Transverse colon (tissue), 4 donors: ENCODE data around the gene GPR21. TPM values are rescaled to one million over a fixed set of nuclear protein-coding genes. Genes with fewer than 3 reads are reported as not detected.

Experiments used
- DNase-seq: peaks from one replicate; pipeline ENCODE4 v3.0.0-alpha.2; 2019
- H3K27ac ChIP-seq, 4 donors: fragments of 200-600 bp; sonication (generic); 2 replicates each; pipeline ENCODE4 v1.5.1; 2016 to 2018; ENCODE audit warnings: inconsistent platforms in 4 of 4
- H3K27me3 ChIP-seq: fragments of 200-600 bp; sonication (generic); 2 replicates; pipeline ENCODE4 v1.5.1; 2017; ENCODE audit warnings: inconsistent platforms
- H3K36me3 ChIP-seq, 4 donors: fragments of 200-600 bp; sonication (generic); 2 replicates each; pipeline ENCODE4 v1.5.1; 2017 to 2019; ENCODE audit warnings: inconsistent platforms in 4 of 4
- H3K4me1 ChIP-seq, 4 donors: fragments of 200-600 bp; sonication (generic); 2 replicates each; pipeline ENCODE4 v1.5.1; 2017 to 2020; ENCODE audit warnings: inconsistent platforms in 4 of 4
- H3K4me3 ChIP-seq, 4 donors: fragments of 200-600 bp; sonication (generic); 1 replicate in 1 of 4; 2 replicates in 3 of 4; pipeline versions ENCODE4 v1.5.1 to v1.6.1; 2017 to 2019; ENCODE audit warnings: inconsistent platforms in 4 of 4
- H3K9me3 ChIP-seq, 2 donors: fragments of 200-600 bp; sonication (generic); 2 replicates each; pipeline ENCODE4 v1.5.1; 2017 to 2019; ENCODE audit warnings: inconsistent platforms in 2 of 2
- CTCF ChIP-seq, 5 experiments: fragments of 200-600 bp in 3 of 5; fragments of 450-650 bp in 2 of 5; sonication (generic) in 3 of 5; IDR thresholded peaks; 1 replicate in 2 of 5; 2 replicates in 3 of 5; pipeline ENCODE4 v1.5.1; 2016 to 2017; ENCODE audit warnings: antibody characterized with exemption in 5 of 5, inconsistent platforms in 3 of 5, mild to moderate bottlenecking in 2 of 5, moderate library complexity in 1 of 5
- EP300 ChIP-seq: sonication (generic); formaldehyde crosslinking; IDR thresholded peaks from one replicate; pipeline ENCODE4 v1.6.1; 2017; ENCODE audit warnings: antibody characterized with exemption, low read depth
- POLR2A ChIP-seq: fragments of 450-650 bp; IDR thresholded peaks from one replicate; pipeline ENCODE4 v1.6.1; 2016; ENCODE audit warnings: antibody characterized with exemption, mild to moderate bottlenecking, moderate library complexity
- POLR2AphosphoS5 ChIP-seq, 3 donors: sonication (generic); formaldehyde crosslinking; IDR thresholded peaks; one replicate each; pipeline ENCODE4 v1.6.1; 2016; ENCODE audit warnings: antibody characterized with exemption in 3 of 3
- WGBS, 2 donors: methylation state at CpG; one replicate each; pipeline ENCODE4 v1.1.5; 2018; ENCODE audit warnings: low coverage in 1 of 2; 5-methylcytosine and 5-hydroxymethylcytosine counted together
- in situ Hi-C, 4 donors: fragments of 200-750 bp; cut with MboI; loops; one replicate each; pipeline versions ENCODE4 v1.15.0 to v1.15.1; 2017; ENCODE audit warnings: low sequenced_read_pairs in 3 of 4, low pct_ligation_motif_present in 1 of 4, low pct_unique_long_range_greater_than_20kb in 1 of 4
- intact Hi-C: fragments of 100-400 bp; cut with DNase I; formaldehyde crosslinking; loops from one replicate; pipeline ENCODE4 v1.15.1; 2023; ENCODE audit warnings: low total_unique reads
- total RNA-seq, 4 donors: library from RNA; depleted of rRNA; stranded (reverse); fragments of >200 nt; gene quantifications; one replicate each; pipeline ENCODE4 v1.1.0, GENCODE V29; 2016

GPR21 gene
- total RNA-seq, 4 donors from 2014 or later: 3.0 TPM; not detected in 3

DNA sequence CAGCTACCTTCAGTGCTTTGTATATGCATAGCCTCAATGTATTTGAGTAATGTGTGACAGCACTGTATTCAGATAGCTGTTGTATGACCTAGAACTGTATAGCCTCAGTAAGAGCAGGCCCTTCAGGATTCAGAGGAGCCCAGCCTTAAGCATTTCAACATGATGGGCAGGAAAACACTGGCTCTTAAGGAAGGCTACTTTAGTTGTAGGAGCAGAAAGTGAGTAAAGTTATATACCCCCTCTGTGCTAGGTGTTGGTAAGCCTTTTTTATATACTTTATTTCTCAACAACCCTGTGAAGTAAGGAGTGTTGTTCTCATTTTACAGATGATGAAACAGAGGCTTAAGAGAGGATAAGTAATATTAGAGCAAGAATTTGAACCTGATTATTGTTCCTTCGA is 1.5 kb upstream of the GPR21 start:
- no peak for DNase-seq
- TF ChIP-seq CTCF (IDR thresholded peaks at IDR 0.05) (no peak), POLR2A (no peak), EP300 (no peak), POLR2AphosphoS5 (IDR thresholded peaks at IDR 0.05) (no peak)
- Histone ChIP-seq H3K27ac (no peak overlapping the region), H3K4me3 (no peak overlapping the region), H3K4me1 (peaks cover 0 to 20% (median 1%) of the 10 kb centered on the region in 4 donors), H3K9me3 (no peaks in the 10 kb centered on the region), H3K27me3 (no peaks in the 10 kb centered on the region), H3K36me3 (peaks cover 0 to 9% (median 0%) of the 10 kb centered on the region in 4 donors)
- 85 to 89% methylated on average over 1 of the region's 1 CpG for WGBS, 2 donors
- in situ Hi-C loops (no loop called here), intact Hi-C loops (no loop called here)

DNA sequence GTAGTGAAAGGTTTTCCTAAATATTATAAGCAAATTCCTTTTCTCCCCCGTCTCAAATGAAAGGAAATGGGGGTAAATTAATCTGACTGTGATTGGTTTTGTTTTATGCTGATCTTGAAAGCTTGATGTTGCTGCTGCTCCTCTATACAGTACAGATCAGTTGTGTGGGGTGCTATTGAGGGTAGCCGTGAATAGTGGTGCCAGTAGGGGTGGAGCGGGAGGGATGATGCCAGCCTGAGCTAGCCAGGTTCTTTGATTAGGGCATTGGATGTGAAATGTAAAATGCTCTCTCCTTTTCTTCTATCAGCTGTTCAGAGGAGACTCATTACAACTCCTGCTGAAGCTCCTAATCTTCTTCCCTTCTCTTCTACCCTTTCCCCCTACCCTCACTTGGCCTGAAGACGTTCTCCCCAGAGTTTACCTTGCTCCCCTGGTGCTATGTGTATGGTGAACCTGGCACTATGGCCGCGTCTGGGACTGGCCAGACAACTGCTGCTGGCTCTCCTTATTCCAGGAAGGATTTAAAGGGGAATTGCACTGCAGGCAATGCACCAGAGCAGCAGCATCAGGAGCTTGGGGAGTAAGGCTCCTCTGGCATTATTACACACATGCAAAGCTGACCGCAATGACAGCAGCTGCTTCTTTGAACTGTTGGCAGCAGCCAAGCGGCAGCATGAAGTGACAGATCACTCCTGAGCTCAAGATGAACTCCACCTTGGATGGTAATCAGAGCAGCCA is 566 bp downstream of the GPR21 start:
- 61 to 77% methylated on average over 4 to 8 of the region's 8 CpGs for WGBS, 2 donors
- Histone ChIP-seq H3K27ac (peak overlapping the region in 3 of 4 donors; percentile 8 to 42 (median 26)), H3K4me3 (peak overlapping the region in 1 of 4 donors; percentile 8), H3K36me3 (peaks cover 0 to 9% (median 0%) of the 10 kb centered on the region in 4 donors), H3K9me3 (no peaks in the 10 kb centered on the region), H3K27me3 (no peaks in the 10 kb centered on the region), H3K4me1 (peaks cover 0 to 9% (median 0%) of the 10 kb centered on the region in 4 donors)
- DNase-seq: no peak
- intact Hi-C loops: no loop called here
- in situ Hi-C loops: no loop called here
- TF ChIP-seq POLR2A: no peak
- no peak for TF ChIP-seq POLR2AphosphoS5 (IDR thresholded peaks at IDR 0.05)
- no peak for TF ChIP-seq EP300
- no peak for TF ChIP-seq CTCF (IDR thresholded peaks at IDR 0.05)

DNA sequence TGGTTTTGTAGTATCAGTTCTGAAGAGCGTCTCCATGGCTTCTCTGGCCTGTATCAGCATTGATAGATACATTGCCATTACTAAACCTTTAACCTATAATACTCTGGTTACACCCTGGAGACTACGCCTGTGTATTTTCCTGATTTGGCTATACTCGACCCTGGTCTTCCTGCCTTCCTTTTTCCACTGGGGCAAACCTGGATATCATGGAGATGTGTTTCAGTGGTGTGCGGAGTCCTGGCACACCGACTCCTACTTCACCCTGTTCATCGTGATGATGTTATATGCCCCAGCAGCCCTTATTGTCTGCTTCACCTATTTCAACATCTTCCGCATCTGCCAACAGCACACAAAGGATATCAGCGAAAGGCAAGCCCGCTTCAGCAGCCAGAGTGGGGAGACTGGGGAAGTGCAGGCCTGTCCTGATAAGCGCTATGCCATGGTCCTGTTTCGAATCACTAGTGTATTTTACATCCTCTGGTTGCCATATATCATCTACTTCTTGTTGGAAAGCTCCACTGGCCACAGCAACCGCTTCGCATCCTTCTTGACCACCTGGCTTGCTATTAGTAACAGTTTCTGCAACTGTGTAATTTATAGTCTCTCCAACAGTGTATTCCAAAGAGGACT is 1.5 kb downstream of the GPR21 start:
- no peak for TF ChIP-seq CTCF (IDR thresholded peaks at IDR 0.05)
- TF ChIP-seq EP300: no peak
- TF ChIP-seq POLR2AphosphoS5 (IDR thresholded peaks at IDR 0.05): no peak
- no peak for TF ChIP-seq POLR2A
- H3K27me3 ChIP-seq: no peaks in the 10 kb centered on the region
- in situ Hi-C loops: no loop called here
- no peak overlapping the region for H3K4me3 ChIP-seq
- DNase-seq: no peak
- H3K9me3 ChIP-seq: no peaks in the 10 kb centered on the region
- intact Hi-C loops: no loop called here
- 84 to 94% methylated on average over 8 to 13 of the region's 13 CpGs for WGBS, 2 donors
- peak overlapping the region in 3 of 4 donors; percentile 8 to 53 (median 26) for H3K27ac ChIP-seq
- peaks cover 0 to 12% (median 0%) of the 10 kb centered on the region in 4 donors for H3K4me1 ChIP-seq
- no peaks in the 10 kb centered on the region for H3K36me3 ChIP-seq

DNA sequence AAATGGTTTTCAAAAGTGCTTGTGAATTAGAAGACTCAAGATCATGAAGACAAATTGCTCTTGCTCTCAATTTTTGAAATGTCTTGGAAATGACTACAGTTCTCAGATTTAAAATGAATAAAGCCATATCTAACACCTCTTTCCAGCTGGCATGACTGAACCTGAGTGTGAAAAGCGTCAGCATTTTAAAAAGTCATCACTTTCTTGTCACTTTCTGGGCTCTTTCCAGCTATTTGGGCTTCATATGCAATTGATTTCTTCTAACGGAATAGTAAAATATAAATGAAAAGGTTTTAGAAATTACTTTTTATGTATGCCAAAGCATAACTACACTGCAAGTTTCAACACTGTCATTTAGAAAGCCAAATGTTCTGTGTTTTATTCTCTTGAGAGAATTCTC is 2.3 kb downstream of the GPR21 start:
- TF ChIP-seq POLR2AphosphoS5 (IDR thresholded peaks at IDR 0.05): no peak
- TF ChIP-seq EP300: no peak
- no peak for TF ChIP-seq POLR2A
- TF ChIP-seq CTCF (IDR thresholded peaks at IDR 0.05): no peak
- Histone ChIP-seq H3K4me1 (peaks cover 0 to 12% (median 0%) of the 10 kb centered on the region in 4 donors), H3K4me3 (no peak overlapping the region), H3K36me3 (no peaks in the 10 kb centered on the region), H3K9me3 (no peaks in the 10 kb centered on the region), H3K27ac (peak overlapping the region in 3 of 4 donors; percentile 32 to 53 (median 50)), H3K27me3 (no peaks in the 10 kb centered on the region)
- no peak for DNase-seq
- 61 to 69% methylated on average over 2 of the region's 2 CpGs for WGBS, 2 donors
- intact Hi-C loops (no loop called here), in situ Hi-C loops (no loop called here)
